Lower leg skin (tissue), 4 donors: ENCODE data around the gene NPDC1. TPM values are rescaled to one million over a fixed set of nuclear protein-coding genes. Genes with fewer than 3 reads are reported as not detected.

Experiments used
- DNase-seq, 2 donors: peaks; one replicate each; pipeline ENCODE4 v3.0.0-alpha.2; 2019; ENCODE audit warnings: low spot score in 2 of 2
- H3K4me3 ChIP-seq: fragments of 200-600 bp; sonication (generic); 2 replicates; pipeline ENCODE4 v1.5.1; 2017; ENCODE audit warnings: mild to moderate bottlenecking, low read depth; ENCODE audit not compliant: poor library complexity, severe bottlenecking
- POLR2A ChIP-seq, 2 donors: fragments of 450-650 bp; IDR thresholded peaks; one replicate each; pipeline ENCODE4 v1.6.1; 2016 to 2017; ENCODE audit warnings: antibody characterized with exemption in 2 of 2, mild to moderate bottlenecking in 1 of 2, moderate library complexity in 1 of 2
- WGBS, 2 donors: methylation state at CpG; one replicate each; pipeline ENCODE4 v1.1.5; 2018; 5-methylcytosine and 5-hydroxymethylcytosine counted together
- intact Hi-C: fragments of 100-400 bp; cut with DNase I; formaldehyde crosslinking; loops from one replicate; pipeline ENCODE4 v1.15.0; 2023; ENCODE audit warnings: low total_unique reads
- total RNA-seq, 4 donors: library from RNA; depleted of rRNA; stranded (reverse); fragments of >200 nt; gene quantifications; one replicate each; pipeline ENCODE4 v1.1.0, GENCODE V29; 2016
- TF ChIP-seq, protein P1 (sequence below), 3 donors: fragments of 450-650 bp; IDR thresholded peaks; one replicate each; pipeline ENCODE4 v1.5.1; 2016; ENCODE audit warnings: antibody characterized with exemption in 3 of 3, mild to moderate bottlenecking in 3 of 3, moderate library complexity in 2 of 3

The NPDC1 gene
- total RNA-seq, 4 donors from 2014 or later: 29.1 to 63.9 (median 56.1) TPM

DNA sequence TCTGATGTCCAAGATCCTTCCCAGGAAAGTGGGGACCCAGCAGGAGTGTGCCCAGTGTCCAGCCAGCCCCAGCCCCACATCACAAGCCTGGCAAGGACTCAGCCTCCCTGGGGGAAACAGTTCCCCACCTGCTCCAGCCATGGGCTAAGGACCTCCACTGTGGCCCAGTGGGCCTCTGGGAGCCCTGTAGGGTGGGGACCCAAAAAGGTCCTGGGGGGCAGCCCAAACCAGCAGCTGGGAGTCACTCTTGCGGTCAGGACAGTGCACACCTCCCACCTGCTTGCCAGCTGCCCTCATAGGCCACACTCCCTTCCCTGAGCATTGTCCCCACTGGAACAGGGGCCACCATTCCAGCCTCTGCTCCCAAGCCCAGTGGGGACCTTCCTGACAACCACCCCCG, 19.6 kb downstream of the NPDC1 start:
- intact Hi-C loops: no loop called here
- DNase-seq: no peak
- TF ChIP-seq, protein P1, sequence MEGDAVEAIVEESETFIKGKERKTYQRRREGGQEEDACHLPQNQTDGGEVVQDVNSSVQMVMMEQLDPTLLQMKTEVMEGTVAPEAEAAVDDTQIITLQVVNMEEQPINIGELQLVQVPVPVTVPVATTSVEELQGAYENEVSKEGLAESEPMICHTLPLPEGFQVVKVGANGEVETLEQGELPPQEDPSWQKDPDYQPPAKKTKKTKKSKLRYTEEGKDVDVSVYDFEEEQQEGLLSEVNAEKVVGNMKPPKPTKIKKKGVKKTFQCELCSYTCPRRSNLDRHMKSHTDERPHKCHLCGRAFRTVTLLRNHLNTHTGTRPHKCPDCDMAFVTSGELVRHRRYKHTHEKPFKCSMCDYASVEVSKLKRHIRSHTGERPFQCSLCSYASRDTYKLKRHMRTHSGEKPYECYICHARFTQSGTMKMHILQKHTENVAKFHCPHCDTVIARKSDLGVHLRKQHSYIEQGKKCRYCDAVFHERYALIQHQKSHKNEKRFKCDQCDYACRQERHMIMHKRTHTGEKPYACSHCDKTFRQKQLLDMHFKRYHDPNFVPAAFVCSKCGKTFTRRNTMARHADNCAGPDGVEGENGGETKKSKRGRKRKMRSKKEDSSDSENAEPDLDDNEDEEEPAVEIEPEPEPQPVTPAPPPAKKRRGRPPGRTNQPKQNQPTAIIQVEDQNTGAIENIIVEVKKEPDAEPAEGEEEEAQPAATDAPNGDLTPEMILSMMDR (IDR thresholded peaks at IDR 0.05): no peak
- TF ChIP-seq POLR2A (IDR thresholded peaks at IDR 0.05): no peak
- WGBS, 2 donors: 76 to 81% methylated on average over 2 of the region's 2 CpGs
- H3K4me3 ChIP-seq: no peak overlapping the region

- H3K4me3 ChIP-seq: no peak overlapping the region
- TF ChIP-seq, protein P1 (IDR thresholded peaks at IDR 0.05): no peak
- no peak for TF ChIP-seq POLR2A (IDR thresholded peaks at IDR 0.05)
- WGBS, 2 donors: 14 to 56% methylated on average over 12 to 16 of the region's 21 CpGs
- intact Hi-C loops: no loop called here
- DNase-seq: no peak
Measured at GRCh38 chr9:137025517-137025966, 20.4 kb downstream of the NPDC1 start.

- intact Hi-C loops: no loop called here
- 89 to 90% methylated on average over 12 to 13 of the region's 15 CpGs for WGBS, 2 donors
- TF ChIP-seq POLR2A (IDR thresholded peaks at IDR 0.05): no peak
- TF ChIP-seq, protein P1 (IDR thresholded peaks at IDR 0.05): no peak
- no peak for DNase-seq
- H3K4me3 ChIP-seq: no peak overlapping the region
Measured at GRCh38 chr9:137023583-137023991, 22.4 kb downstream of the NPDC1 start.

DNA sequence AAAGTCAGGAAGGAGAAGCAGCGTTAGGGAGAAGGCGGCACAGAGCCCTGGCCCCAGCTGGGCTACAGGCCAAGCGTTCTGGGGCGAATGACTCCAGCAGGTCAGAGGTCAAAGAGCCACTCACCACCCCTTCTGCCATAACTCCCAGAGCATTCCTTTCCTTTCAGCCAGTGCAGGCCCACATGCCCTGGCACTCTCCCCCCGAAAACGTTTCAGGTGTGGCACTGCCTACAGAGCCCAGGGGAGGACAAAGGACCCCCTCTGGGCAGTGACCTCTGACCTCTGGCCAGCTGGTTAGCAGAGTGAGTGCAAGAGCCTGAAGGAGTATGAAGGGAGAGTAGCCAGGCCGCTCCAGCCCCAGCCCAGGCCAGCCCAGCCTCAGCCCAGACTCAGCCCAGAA, 22.8 kb downstream of the NPDC1 start:
- no peak overlapping the region for H3K4me3 ChIP-seq
- 73 to 87% methylated on average over 6 of the region's 7 CpGs for WGBS, 2 donors
- DNase-seq: no peak
- intact Hi-C loops: no loop called here
- TF ChIP-seq, protein P1 (IDR thresholded peaks at IDR 0.05): no peak
- no peak for TF ChIP-seq POLR2A (IDR thresholded peaks at IDR 0.05)

GRCh38 chr9:137022662-137023008, 23.3 kb downstream of the NPDC1 start:
- no peak for DNase-seq
- intact Hi-C loops: no loop called here
- TF ChIP-seq POLR2A (IDR thresholded peaks at IDR 0.05): no peak
- TF ChIP-seq, protein P1 (IDR thresholded peaks at IDR 0.05): no peak
- 81 to 92% methylated on average over 15 to 23 of the region's 23 CpGs for WGBS, 2 donors
- no peak overlapping the region for H3K4me3 ChIP-seq

DNA sequence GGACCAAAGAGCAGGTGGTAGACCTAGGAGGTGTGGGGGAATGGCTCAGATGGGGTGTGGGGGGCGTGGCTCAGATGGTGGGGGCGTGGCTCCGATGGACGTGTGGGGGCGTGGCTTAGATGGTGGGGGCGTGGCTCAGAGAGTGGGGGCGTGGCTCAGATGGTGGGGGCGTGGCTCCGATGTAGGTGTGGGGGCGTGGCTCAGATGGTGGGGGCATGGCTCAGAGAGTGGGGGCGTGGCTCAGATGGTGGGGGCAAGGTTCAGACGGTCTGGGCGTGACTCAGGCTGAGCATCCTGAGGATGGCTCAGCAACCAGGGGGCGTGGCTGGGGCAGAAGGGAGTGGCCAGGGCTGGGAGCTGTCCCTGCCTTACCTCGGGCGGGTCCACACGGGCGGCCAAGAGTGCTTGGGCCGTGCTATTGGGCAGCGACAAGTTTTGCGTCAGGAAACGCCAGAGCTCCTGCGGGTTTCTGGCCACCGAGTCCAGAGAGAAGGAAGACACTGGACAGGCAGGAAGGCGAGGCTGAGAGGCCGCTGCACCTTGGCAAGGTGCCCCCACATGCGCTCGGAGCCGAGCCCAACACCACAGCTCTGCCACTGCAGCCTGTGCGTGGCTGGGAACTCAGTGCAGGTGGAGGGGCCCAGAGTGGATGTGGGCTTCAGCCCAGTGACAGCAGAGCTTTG, 23.9 kb downstream of the NPDC1 start:
- 42 to 55% methylated on average over 18 to 23 of the region's 30 CpGs for WGBS, 2 donors
- TF ChIP-seq POLR2A (IDR thresholded peaks at IDR 0.05): no peak
- TF ChIP-seq, protein P1 (IDR thresholded peaks at IDR 0.05): no peak
- intact Hi-C loops: no loop called here
- no peak for DNase-seq
- no peak overlapping the region for H3K4me3 ChIP-seq
